Activated B cell treated with CpG ODN at 0.5 μM for 24 hours (primary cell): ENCODE results near the gene DNAH12. TPM values are rescaled to one million over a fixed set of nuclear protein-coding genes. Genes with fewer than 3 reads are reported as not detected.

ENCODE experiments used
- ATAC-seq: fragments of 200-7000 bp; cut with Tn5 transposase; one replicate; pipeline ENCODE4 v1.10.0; 2021; ENCODE audit warnings: low read depth, mild to moderate bottlenecking, moderate library complexity
- CTCF ChIA-PET: fragments of 350-600 bp; sonication (Branson Sonifier 250); formaldehyde crosslinking; loops from one replicate; lab custom pipeline; 2021; ENCODE audit warnings: antibody characterized with exemption; lab: Charles Lee
- POLR2A ChIA-PET: fragments of 350-600 bp; sonication (Branson Sonifier 250); formaldehyde crosslinking; loops from one replicate; lab custom pipeline; 2021; ENCODE audit warnings: antibody characterized with exemption; lab: Charles Lee
- DNase-seq: peaks from one replicate; pipeline ENCODE4 v3.0.0; 2022
- H3K27ac Mint-ChIP-seq: one replicate; pipeline ENCODE4 v1.8.0; 2020; ENCODE audit warnings: mixed read lengths
- H3K27me3 Mint-ChIP-seq: one replicate; pipeline ENCODE4 v1.8.0; 2021; ENCODE audit warnings: mixed read lengths
- H3K36me3 Mint-ChIP-seq: one replicate; pipeline ENCODE4 v1.8.0; 2021; ENCODE audit warnings: low read depth, mixed read lengths
- H3K4me1 Mint-ChIP-seq: one replicate; pipeline ENCODE4 v1.8.0; 2021; ENCODE audit warnings: mixed read lengths
- H3K4me3 Mint-ChIP-seq: one replicate; pipeline ENCODE4 v1.8.0; 2020; ENCODE audit warnings: mild to moderate bottlenecking, mixed read lengths
- H3K9me3 Mint-ChIP-seq: one replicate; pipeline ENCODE4 v1.8.0; 2020; ENCODE audit warnings: mixed read lengths
- CTCF ChIP-seq: fragments of 200-600 bp; IDR thresholded peaks from one replicate; pipeline ENCODE4 v1.8.0; 2022; ENCODE audit warnings: antibody characterized with exemption, mild to moderate bottlenecking
- intact Hi-C: fragments of 100-400 bp; cut with micrococcal nuclease; formaldehyde crosslinking; loops from one replicate; pipeline ENCODE4 v1.15.1; 2024
- total RNA-seq: library from RNA; stranded (reverse); gene quantifications from 2 replicates; pipeline ENCODE4 v1.2.3, GENCODE V29; 2022

Gene DNAH12
- total RNA-seq, 1 donor from 2014 or later = 0.22 TPM

- Mint-ChIP-seq H3K27me3 (no peaks in the 10 kb centered on the region), H3K4me3 (no peak overlapping the region), H3K27ac (no peak overlapping the region), H3K36me3 (no peaks in the 10 kb centered on the region), H3K4me1 (no peaks in the 10 kb centered on the region), H3K9me3 (peaks cover 5% of the 10 kb centered on the region)
- CTCF ChIA-PET = no interaction called here
- no peak for TF ChIP-seq CTCF
- no peak for DNase-seq
- POLR2A ChIA-PET = no interaction called here
- intact Hi-C loops = no loop called here
- no peak for ATAC-seq
Measured at GRCh38 chr3:57538465-57538864, 5.7 kb downstream of the DNAH12 start.

GRCh38 chr3:57530071-57530608, 14.0 kb downstream of the DNAH12 start:
- intact Hi-C loops = no loop called here
- no peak overlapping the region for H3K4me3 Mint-ChIP-seq
- no peak overlapping the region for H3K27ac Mint-ChIP-seq
- ATAC-seq = no peak
- no peaks in the 10 kb centered on the region for H3K36me3 Mint-ChIP-seq
- peaks cover 4% of the 10 kb centered on the region for H3K9me3 Mint-ChIP-seq
- ChIA-PET CTCF (no interaction called here), POLR2A (no interaction called here)
- no peaks in the 10 kb centered on the region for H3K4me1 Mint-ChIP-seq
- no peak for DNase-seq
- H3K27me3 Mint-ChIP-seq = no peaks in the 10 kb centered on the region
- TF ChIP-seq CTCF = no peak

DNA sequence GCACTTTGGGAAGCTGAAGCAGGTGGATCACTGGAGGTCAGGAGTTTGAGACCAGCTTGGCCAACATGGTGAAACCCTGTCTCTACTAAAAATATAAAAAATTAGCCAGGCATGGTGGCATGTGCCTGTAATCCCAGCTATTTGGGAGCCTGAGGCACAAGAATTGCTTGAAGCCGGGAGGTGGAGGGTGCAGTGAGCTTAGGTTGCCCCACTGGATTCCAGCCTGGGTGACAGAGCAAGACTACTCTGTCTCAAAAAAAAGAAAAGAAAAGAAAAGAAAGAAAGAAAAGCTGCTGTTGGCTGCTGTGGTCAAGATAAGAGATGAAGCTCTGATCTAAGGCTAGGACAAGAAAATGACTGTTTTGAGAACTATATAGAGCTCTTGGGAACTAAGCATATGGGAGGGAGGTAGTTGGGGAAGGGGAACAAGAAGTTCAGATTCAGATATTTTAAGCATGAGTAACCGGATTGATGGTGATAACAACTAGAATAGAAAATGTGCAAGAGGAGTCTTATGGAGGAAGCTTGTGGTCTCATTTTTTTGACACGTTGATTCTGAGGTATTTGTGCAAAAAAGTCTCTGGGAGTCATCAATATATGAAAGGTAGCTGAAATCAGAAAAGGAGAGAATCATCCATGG, 25.7 kb downstream of the DNAH12 start:
- ChIA-PET POLR2A (interaction anchor here (0.5 kb wide), 1 partner anchor 87 kb away, joined by 4 read pairs; no protein-coding TSS in a partner anchor), CTCF (interaction anchor here (0.6 kb wide), 1 partner anchor 53 kb away, joined by 3 read pairs; no protein-coding TSS in a partner anchor)
- ATAC-seq = no peak
- Mint-ChIP-seq H3K9me3 (no peaks in the 10 kb centered on the region), H3K4me1 (no peaks in the 10 kb centered on the region), H3K27me3 (no peaks in the 10 kb centered on the region), H3K36me3 (no peaks in the 10 kb centered on the region), H3K4me3 (no peak overlapping the region), H3K27ac (no peak overlapping the region)
- intact Hi-C loops = no loop called here
- no peak for DNase-seq
- TF ChIP-seq CTCF = no peak

DNA sequence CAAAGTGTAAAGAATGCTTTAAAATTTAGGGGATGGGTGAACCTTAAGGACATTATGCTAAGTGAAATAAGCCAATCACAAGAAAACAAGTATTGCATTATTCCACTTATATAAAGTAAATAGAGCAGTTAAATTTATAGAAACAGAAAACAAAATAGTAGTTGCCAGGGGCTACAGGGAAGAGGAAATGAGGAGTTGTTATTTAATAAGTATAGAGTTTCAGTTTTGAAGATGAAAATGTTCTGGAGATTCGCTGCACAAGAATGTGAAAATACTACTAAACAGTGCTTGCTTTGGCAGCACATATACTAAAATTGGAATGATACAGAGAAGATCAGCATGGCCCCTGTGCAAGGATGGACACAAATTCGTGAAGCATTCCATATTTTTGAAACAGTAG, 32.0 kb downstream of the DNAH12 start:
- no peaks in the 10 kb centered on the region for H3K9me3 Mint-ChIP-seq
- H3K27ac Mint-ChIP-seq = no peak overlapping the region
- no peaks in the 10 kb centered on the region for H3K27me3 Mint-ChIP-seq
- no peak overlapping the region for H3K4me3 Mint-ChIP-seq
- ATAC-seq (no peak), DNase-seq (no peak)
- intact Hi-C loops = no loop called here
- POLR2A ChIA-PET = no interaction called here
- TF ChIP-seq CTCF = no peak
- no peaks in the 10 kb centered on the region for H3K4me1 Mint-ChIP-seq
- CTCF ChIA-PET = no interaction called here
- H3K36me3 Mint-ChIP-seq = no peaks in the 10 kb centered on the region

- no peaks in the 10 kb centered on the region for H3K4me1 Mint-ChIP-seq
- H3K27ac Mint-ChIP-seq = no peak overlapping the region
- no peak for ATAC-seq
- intact Hi-C loops = no loop called here
- TF ChIP-seq CTCF = no peak
- no peaks in the 10 kb centered on the region for H3K36me3 Mint-ChIP-seq
- POLR2A ChIA-PET = no interaction called here
- CTCF ChIA-PET = no interaction called here
- H3K9me3 Mint-ChIP-seq = no peaks in the 10 kb centered on the region
- DNase-seq = no peak
- H3K4me3 Mint-ChIP-seq = no peak overlapping the region
- peaks cover 2% of the 10 kb centered on the region for H3K27me3 Mint-ChIP-seq
Measured at GRCh38 chr3:57505901-57506300, 38.2 kb downstream of the DNAH12 start.
